Neural progenitor cell (in vitro differentiated cells): ENCODE results near the gene NFATC1.

Experiments
- EZH2 ChIP-seq: fragments of 200-600 bp; sonication (generic); IDR thresholded peaks from 2 replicates; pipeline ENCODE4 v1.6.1; 2017; ENCODE audit warnings: antibody characterized with exemption, mild to moderate bottlenecking, moderate library complexity
- EZH2phosphoT487 ChIP-seq: fragments of 200-600 bp; sonication (generic); IDR thresholded peaks from 2 replicates; pipeline ENCODE4 v1.6.1; 2017; ENCODE audit warnings: antibody characterized with exemption
- TF ChIP-seq, protein P1 (sequence below): fragments of 200-600 bp; sonication (generic); IDR thresholded peaks from 2 replicates; pipeline ENCODE4 v1.5.1; 2017; ENCODE audit warnings: antibody characterized with exemption, mild to moderate bottlenecking

DNA sequence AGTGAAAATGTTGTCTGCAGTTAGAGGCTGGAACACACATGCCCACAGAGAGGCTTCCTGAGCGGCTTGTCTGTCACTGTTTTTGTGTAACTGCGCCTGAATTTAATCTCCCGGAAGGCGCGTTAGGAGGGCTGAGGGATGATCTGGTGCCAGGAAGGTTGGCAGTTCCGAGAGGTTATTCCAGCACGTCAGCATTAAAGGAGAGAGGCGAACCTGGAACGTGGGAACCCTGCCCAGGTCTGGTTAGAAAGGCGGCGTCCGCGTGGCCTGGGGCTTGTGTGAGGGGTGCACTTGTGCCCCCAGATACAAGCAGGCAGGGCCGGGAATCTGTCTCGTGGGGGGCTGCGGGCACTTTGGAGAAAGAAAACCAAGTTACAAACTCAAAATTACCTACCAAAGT lies 75.3 kb downstream of the NFATC1 start:
- TF ChIP-seq, protein P1, sequence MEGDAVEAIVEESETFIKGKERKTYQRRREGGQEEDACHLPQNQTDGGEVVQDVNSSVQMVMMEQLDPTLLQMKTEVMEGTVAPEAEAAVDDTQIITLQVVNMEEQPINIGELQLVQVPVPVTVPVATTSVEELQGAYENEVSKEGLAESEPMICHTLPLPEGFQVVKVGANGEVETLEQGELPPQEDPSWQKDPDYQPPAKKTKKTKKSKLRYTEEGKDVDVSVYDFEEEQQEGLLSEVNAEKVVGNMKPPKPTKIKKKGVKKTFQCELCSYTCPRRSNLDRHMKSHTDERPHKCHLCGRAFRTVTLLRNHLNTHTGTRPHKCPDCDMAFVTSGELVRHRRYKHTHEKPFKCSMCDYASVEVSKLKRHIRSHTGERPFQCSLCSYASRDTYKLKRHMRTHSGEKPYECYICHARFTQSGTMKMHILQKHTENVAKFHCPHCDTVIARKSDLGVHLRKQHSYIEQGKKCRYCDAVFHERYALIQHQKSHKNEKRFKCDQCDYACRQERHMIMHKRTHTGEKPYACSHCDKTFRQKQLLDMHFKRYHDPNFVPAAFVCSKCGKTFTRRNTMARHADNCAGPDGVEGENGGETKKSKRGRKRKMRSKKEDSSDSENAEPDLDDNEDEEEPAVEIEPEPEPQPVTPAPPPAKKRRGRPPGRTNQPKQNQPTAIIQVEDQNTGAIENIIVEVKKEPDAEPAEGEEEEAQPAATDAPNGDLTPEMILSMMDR: no peak
- no peak for TF ChIP-seq EZH2
- no peak for TF ChIP-seq EZH2phosphoT487
